ENCODE results near the gene TTC13.

GRCh38 chr1:230923176-230923575, 55.5 kb downstream of the TTC13 start:
- no peak for TF ChIP-seq MXI1 (IDR thresholded peaks at IDR 0.05; ENCODE audit: borderline replicate concordance, low read depth, low read length)
- no peak for TF ChIP-seq RCOR1 (IDR thresholded peaks at IDR 0.05; ENCODE audit: insufficient replicate concordance, low read length)
